ENCODE data around the gene ZNF610. TPM values are rescaled to one million over a fixed set of nuclear protein-coding genes. Genes with fewer than 3 reads are reported as not detected.

Gene ZNF610
- total RNA-seq, 2 donors from 2014 or later, result 2.3 to 3.7 TPM

Other genes with a start within 250 kb of the ZNF610 start
- 10 to 100 TPM; 18.4 to 20.8 TPM for gene ZNF841, start 240.5 kb upstream of the ZNF610 start, total RNA-seq
- gene ZNF616, start 196.3 kb upstream of the ZNF610 start, total RNA-seq, result 10 to 100 TPM; 10.4 to 12.1 TPM
- 10 to 100 TPM; 15.3 to 18.2 TPM for gene ZNF836, start 164.6 kb upstream of the ZNF610 start, total RNA-seq
- gene PPP2R1A, start 146.2 kb upstream of the ZNF610 start, total RNA-seq, result 100 to 1,000 TPM; 160 to 181 TPM
- gene ZNF766, start 66.7 kb upstream of the ZNF610 start, total RNA-seq, result 10 to 100 TPM; 32.1 to 33.5 TPM
- gene ZNF480, start 39.1 kb upstream of the ZNF610 start, total RNA-seq, result 1 to 10 TPM; 5.6 to 10.0 TPM
- 10 to 100 TPM; 11.9 to 12.8 TPM for gene ZNF880, start 33.7 kb downstream of the ZNF610 start, total RNA-seq
- 10 to 100 TPM in 1 of 2 donors, 1 to 10 TPM in 1; 7.5 to 10.1 TPM for gene ZNF528, start 61.6 kb downstream of the ZNF610 start, total RNA-seq
- gene ZNF534, start 92.9 kb downstream of the ZNF610 start, total RNA-seq, result not detected
- gene ZNF578, start 117.3 kb downstream of the ZNF610 start, total RNA-seq, result 1 to 10 TPM in 1 of 2 donors, under 1 TPM in 1; 0.93 to 1.9 TPM
- 10 to 100 TPM; 26.3 to 34.9 TPM for gene ZNF808, start 191.4 kb downstream of the ZNF610 start, total RNA-seq
- 10 to 100 TPM; 25.7 to 26.0 TPM for gene ZNF701, start 234.0 kb downstream of the ZNF610 start, total RNA-seq